Esophagus mucosa (tissue), 1 donor: Measurements from ENCODE around the gene SUCO. TPM values are rescaled to one million over a fixed set of nuclear protein-coding genes. Genes with fewer than 3 reads are reported as not detected.

Experiments used
- ATAC-seq: fragments of 200-7000 bp; cut with Tn5 transposase; one replicate; pipeline ENCODE4 v1.9.1; 2020
- total RNA-seq: library from RNA; stranded (reverse); gene quantifications from one replicate; pipeline ENCODE4 v1.2.4, GENCODE V29; 2023
- donor health status: DM: yes; HTN: yes; CAD: no.

The SUCO gene
- total RNA-seq, 1 donor from 2014 or later, result 13.5 TPM

- ATAC-seq, result no peak
These were observed 117.7 kb downstream of the SUCO start for GRCh38 chr1:172650474-172651193.

- no peak for ATAC-seq
These were observed 120.2 kb downstream of the SUCO start for GRCh38 chr1:172653015-172653709.

GRCh38 chr1:172654535-172654934 lies 121.6 kb downstream of the SUCO start:
- no peak for ATAC-seq

GRCh38 chr1:172656576-172656975 lies 123.6 kb downstream of the SUCO start:
- no peak for ATAC-seq

GRCh38 chr1:172657586-172657985 lies 124.6 kb downstream of the SUCO start:
- ATAC-seq, result no peak

GRCh38 chr1:172658871-172659453 lies 126.0 kb downstream of the SUCO start, which contains the start of gene FASLG:
TSS of gene FASLG (plus strand) at chr1:172659103. CDS start at chr1:172659202, 99 bp downstream.
- no peak for ATAC-seq

GRCh38 chr1:172661107-172661506 lies 128.2 kb downstream of the SUCO start:
- no peak for ATAC-seq

Other genes with a start within 250 kb of the SUCO start
- gene C1orf105, start 112.5 kb upstream of the SUCO start, total RNA-seq, result not detected
- gene PIGC, start 89.1 kb upstream of the SUCO start, total RNA-seq, result 11.7 TPM
- not detected for gene FASLG, start 126.0 kb downstream of the SUCO start, total RNA-seq